Lower lobe of right lung (tissue), 2 donors: ENCODE measurements around the gene DCAF16. TPM values are rescaled to one million over a fixed set of nuclear protein-coding genes. Genes with fewer than 3 reads are reported as not detected.
"Not testable (repeated sequence)": the region's sequence is repeated elsewhere in the genome, so short reads cannot be mapped to it uniquely, and the experiment has no call there.

Source experiments
- ATAC-seq, 2 donors: fragments of 200-7000 bp; cut with Tn5 transposase; one replicate each; pipeline ENCODE4 v1.9.1; 2020 to 2022; ENCODE audit warnings: mild to moderate bottlenecking in 2 of 2, moderate library complexity in 2 of 2
- DNase-seq: peaks from one replicate; pipeline ENCODE4 v3.0.0-alpha.2; 2020
- H3K27ac ChIP-seq: fragments of 200-600 bp; one replicate; pipeline ENCODE4 v1.8.0; 2022
- H3K27me3 ChIP-seq: fragments of 200-600 bp; one replicate; pipeline ENCODE4 v1.8.0; 2022; ENCODE audit warnings: low read depth
- H3K36me3 ChIP-seq: fragments of 200-600 bp; one replicate; pipeline ENCODE4 v1.8.0; 2022; ENCODE audit warnings: mild to moderate bottlenecking
- H3K4me1 ChIP-seq: fragments of 200-600 bp; one replicate; pipeline ENCODE4 v1.8.0; 2022
- H3K4me3 ChIP-seq: fragments of 200-600 bp; one replicate; pipeline ENCODE4 v1.8.0; 2022; ENCODE audit warnings: mild to moderate bottlenecking
- H3K9me3 ChIP-seq: fragments of 200-600 bp; one replicate; pipeline ENCODE4 v1.8.0; 2022
- intact Hi-C: fragments of 100-400 bp; cut with DNase I; formaldehyde crosslinking; loops from one replicate; pipeline ENCODE4 v1.11.0; 2022
- long read RNA-seq: library from polyadenylated mRNA; unstranded; transcript quantifications from one replicate; pipeline ENCODE4 v2.0.0, GENCODE V29; 2021
- total RNA-seq: library from RNA; stranded (reverse); fragmentation: NEBNext Ultra II Directional; extraction: Animal tissue kit (Norgen Biotek cat#: 25700); gene quantifications from one replicate; pipeline ENCODE4 v1.2.1, GENCODE V29; 2021
- TF ChIP-seq, protein P1 (sequence below): fragments of 200-600 bp; IDR thresholded peaks from one replicate; pipeline ENCODE4 v1.8.0; 2022; ENCODE audit warnings: antibody characterized with exemption, mild to moderate bottlenecking
- donor health status: DM: no; HTN: yes; CAD: no; lungs with severe emphysema.

DCAF16 gene
- 26.1 TPM for total RNA-seq
- long read RNA-seq, full-length matches to known transcripts: 1 of 14 reads
- long read RNA-seq, partial matches to known transcripts: 2 of 14 reads
- long read RNA-seq, other reads (novel, unspliced or antisense): 11 of 14 reads

DNA sequence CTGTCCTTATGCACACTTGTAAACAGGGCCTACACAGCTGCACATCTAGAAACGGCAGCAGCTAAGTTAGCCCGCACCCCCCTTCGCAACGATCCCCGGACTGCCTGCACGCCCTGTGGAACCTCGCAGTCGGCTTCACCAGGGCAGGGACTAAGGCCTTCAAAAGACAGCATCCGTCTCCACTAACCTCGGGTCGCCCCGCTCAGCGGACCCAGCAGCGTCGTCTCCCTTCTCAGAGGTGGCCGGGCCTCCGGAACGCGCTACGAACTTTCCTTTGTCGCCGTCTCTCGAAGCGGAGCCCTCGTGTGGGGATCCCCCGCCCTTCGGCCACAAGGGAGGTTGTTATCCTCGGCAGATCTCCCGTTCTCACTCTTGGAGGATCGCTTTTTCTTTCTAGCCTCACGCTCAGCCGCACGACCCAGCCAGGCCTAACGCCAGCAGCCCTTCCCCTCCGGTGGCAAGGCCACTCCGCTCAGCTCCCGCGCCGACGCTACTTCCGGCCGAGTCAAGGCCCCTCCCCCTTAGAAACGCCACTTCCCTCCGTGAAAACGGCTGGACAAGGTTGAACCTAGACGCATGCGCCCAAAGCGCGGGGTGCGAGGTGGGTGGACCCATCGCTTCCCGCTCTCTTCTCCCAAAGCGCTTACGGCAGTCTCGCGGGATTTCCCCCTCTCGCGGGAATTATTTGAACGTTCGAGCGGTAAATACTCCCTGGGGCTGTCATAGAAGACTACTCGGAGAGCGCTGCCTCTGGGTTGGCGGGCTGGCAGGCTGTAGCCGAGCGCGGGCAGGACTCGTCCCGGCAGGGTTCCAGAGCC lies at the start of gene DCAF16, which contains the start of gene NCAPG:
Gene DCAF16 (minus strand): TSS at position 498 of the 818 bp plus-strand sequence. CDS start 6,616 bp downstream, outside the sequence.
Gene NCAPG (plus strand): TSS at position 720 of the 818 bp plus-strand sequence. CDS start 99 bp downstream, outside the sequence.
- DNase-seq: peak; percentile 99
- H3K9me3 ChIP-seq: no peaks in the 10 kb centered on the region
- no peaks in the 10 kb centered on the region for H3K27me3 ChIP-seq
- peaks cover 48% of the 10 kb centered on the region for H3K4me1 ChIP-seq
- H3K36me3 ChIP-seq: no peaks in the 10 kb centered on the region
- peak within 1 kb of the TSS; percentile 79 for H3K4me3 ChIP-seq
- H3K27ac ChIP-seq: peak within 1 kb of the TSS; percentile 96
- TF ChIP-seq, protein P1, sequence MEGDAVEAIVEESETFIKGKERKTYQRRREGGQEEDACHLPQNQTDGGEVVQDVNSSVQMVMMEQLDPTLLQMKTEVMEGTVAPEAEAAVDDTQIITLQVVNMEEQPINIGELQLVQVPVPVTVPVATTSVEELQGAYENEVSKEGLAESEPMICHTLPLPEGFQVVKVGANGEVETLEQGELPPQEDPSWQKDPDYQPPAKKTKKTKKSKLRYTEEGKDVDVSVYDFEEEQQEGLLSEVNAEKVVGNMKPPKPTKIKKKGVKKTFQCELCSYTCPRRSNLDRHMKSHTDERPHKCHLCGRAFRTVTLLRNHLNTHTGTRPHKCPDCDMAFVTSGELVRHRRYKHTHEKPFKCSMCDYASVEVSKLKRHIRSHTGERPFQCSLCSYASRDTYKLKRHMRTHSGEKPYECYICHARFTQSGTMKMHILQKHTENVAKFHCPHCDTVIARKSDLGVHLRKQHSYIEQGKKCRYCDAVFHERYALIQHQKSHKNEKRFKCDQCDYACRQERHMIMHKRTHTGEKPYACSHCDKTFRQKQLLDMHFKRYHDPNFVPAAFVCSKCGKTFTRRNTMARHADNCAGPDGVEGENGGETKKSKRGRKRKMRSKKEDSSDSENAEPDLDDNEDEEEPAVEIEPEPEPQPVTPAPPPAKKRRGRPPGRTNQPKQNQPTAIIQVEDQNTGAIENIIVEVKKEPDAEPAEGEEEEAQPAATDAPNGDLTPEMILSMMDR: no peak
- ATAC-seq: peak; percentile 100
- intact Hi-C loops: loop anchor here (10.0 kb wide), 2 partner anchors 554 to 784 kb away; no protein-coding TSS in a partner anchor

DNA sequence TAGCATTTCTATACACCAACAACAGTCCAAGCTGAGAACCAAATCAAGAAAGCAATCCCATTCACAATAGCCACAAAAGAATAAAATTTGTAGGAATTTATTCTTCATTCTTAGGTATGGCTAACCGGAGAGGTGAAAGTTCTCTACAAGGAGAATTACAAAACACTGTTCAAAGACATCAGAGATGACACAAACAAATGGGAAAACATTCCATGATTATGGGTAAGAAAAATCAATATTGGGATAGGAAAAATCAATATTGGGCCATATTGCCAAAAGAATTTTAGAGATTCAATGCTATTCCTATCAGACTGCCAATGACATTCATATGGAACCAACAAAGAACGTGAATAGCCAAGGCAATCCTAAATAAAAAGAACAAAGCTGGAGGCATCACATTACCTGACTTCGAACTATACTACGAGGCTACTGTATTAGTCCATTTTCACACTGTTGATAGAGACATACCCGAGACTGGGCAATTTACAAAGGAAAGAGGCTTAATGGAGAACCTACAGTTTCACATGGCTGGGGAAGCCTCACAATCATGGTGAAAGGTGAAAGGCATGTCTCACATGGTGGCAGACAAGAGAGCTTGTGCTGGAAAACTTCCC lies 49.3 kb upstream of the DCAF16 start:
- no peaks in the 10 kb centered on the region for H3K4me1 ChIP-seq
- DNase-seq: no peak
- no peak overlapping the region for H3K4me3 ChIP-seq
- no peak for ATAC-seq
- TF ChIP-seq, protein P1: no peak
- intact Hi-C loops: no loop called here
- no peak overlapping the region for H3K27ac ChIP-seq
- no peaks in the 10 kb centered on the region for H3K36me3 ChIP-seq
- H3K9me3 ChIP-seq: peaks cover 15% of the 10 kb centered on the region
- no peaks in the 10 kb centered on the region for H3K27me3 ChIP-seq

DNA sequence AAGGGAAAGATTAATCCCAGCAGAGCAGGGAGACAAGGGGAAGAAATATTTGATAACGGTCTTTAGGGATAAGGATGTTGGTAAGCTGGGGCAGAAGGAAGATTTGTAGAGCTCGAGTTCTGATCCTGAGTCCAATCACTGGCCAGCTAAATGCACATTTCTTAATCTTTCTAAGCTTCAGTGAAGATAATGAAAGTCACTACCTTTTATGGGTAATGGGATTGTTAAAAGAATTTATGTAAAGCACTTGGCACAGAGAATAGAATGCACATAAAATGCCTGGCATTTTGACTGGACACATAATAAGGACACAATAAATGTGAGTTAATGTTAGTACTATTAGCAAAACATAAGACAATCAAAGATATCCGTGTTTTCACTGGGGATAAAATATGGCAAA lies 43.5 kb upstream of the DCAF16 start:
- Histone ChIP-seq H3K27me3 (no peaks in the 10 kb centered on the region), H3K36me3 (no peaks in the 10 kb centered on the region), H3K4me1 (no peaks in the 10 kb centered on the region), H3K4me3 (no peak overlapping the region), H3K27ac (no peak overlapping the region), H3K9me3 (no peaks in the 10 kb centered on the region)
- intact Hi-C loops: no loop called here
- DNase-seq (no peak), ATAC-seq (no peak)
- TF ChIP-seq, protein P1: no peak

DNA sequence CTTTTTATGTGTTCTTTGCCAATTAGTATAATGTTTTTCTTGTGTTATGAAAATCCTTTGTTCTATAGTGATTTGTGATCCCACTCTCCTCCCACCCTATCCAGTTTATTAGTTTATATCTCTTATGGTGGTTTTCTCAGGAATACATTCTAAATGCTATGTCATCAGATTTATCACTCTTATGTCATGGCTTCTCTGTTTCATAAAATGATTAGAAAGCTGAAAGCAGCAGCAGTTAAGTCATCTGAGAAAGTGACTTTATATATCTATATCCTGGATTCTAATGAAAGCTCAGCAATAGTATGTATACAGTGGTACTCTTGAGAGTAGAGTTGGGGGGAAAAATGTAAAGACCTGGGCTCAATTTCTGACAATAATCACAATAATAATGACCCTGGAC lies 41.4 kb upstream of the DCAF16 start:
- TF ChIP-seq, protein P1: no peak
- Histone ChIP-seq H3K27me3 (no peaks in the 10 kb centered on the region), H3K36me3 (no peaks in the 10 kb centered on the region), H3K4me3 (no peak overlapping the region), H3K27ac (no peak overlapping the region), H3K9me3 (no peaks in the 10 kb centered on the region), H3K4me1 (no peaks in the 10 kb centered on the region)
- DNase-seq: no peak
- intact Hi-C loops: no loop called here
- ATAC-seq: no peak

DNA sequence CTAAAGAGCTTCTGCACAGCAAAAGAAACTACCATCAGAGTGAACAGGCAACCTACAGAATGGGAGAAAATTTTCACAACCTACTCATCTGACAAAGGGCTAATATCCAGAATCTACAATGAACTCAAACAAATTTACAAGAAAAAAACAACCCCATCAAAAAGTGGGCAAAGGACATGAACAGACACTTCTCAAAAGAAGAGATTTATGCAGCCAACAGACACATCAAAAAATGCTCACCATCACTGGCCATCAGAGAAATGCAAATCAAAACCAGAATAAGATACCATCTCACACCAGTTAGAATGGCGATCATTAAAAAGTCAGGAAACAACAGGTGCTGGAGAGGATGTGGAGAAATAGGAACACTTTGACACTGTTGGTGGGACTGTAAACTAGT lies 39.7 kb upstream of the DCAF16 start:
- DNase-seq, intact Hi-C loops, ATAC-seq, H3K9me3 ChIP-seq, H3K27me3 ChIP-seq, H3K4me3 ChIP-seq, H3K36me3 ChIP-seq, H3K4me1 ChIP-seq, H3K27ac ChIP-seq: not testable (repeated sequence)
